HG03060 (cell line): ENCODE data around the gene SLC16A10.
"Not testable (repeated sequence)": the region's sequence is repeated elsewhere in the genome, so short reads cannot be mapped to it uniquely, and the experiment has no call there.

Experiments
- ATAC-seq: cut with Tn5 transposase; IDR thresholded peaks from one replicate; pipeline ENCODE4 v1.9.1; 2021; ENCODE audit warnings: low read depth, moderate number of reproducible peaks; ENCODE audit not compliant: unreplicated experiment

SLC16A10 gene

GRCh38 chr6:111087106-111087835 is at the start of gene SLC16A10:
Gene SLC16A10 (plus strand): TSS chr6:111087503. CDS start chr6:111087753, 250 bp downstream.
- ATAC-seq: peak; percentile 45

GRCh38 chr6:111038534-111039252 is 48.6 kb upstream of the SLC16A10 start:
- ATAC-seq: no peak

GRCh38 chr6:111041917-111042316 is 45.4 kb upstream of the SLC16A10 start:
- ATAC-seq: no peak

- ATAC-seq: no peak
Observed at GRCh38 chr6:111047244-111047643, 40.1 kb upstream of the SLC16A10 start.

- no peak for ATAC-seq
Observed at GRCh38 chr6:111050261-111051023, 36.9 kb upstream of the SLC16A10 start.

GRCh38 chr6:111052171-111052570 is 35.1 kb upstream of the SLC16A10 start:
- ATAC-seq: no peak

GRCh38 chr6:111057074-111057752 is 30.1 kb upstream of the SLC16A10 start:
- peak; percentile 44 for ATAC-seq

GRCh38 chr6:111061508-111061907 is 25.8 kb upstream of the SLC16A10 start:
- ATAC-seq: no peak

- not testable (repeated sequence) for ATAC-seq
Observed at GRCh38 chr6:111061985-111062384, 25.3 kb upstream of the SLC16A10 start.

- ATAC-seq: not testable (repeated sequence)
Observed at GRCh38 chr6:111062860-111063259, 24.4 kb upstream of the SLC16A10 start.

GRCh38 chr6:111068109-111068865 is 19.0 kb upstream of the SLC16A10 start:
- ATAC-seq: no peak

- no peak for ATAC-seq
Observed at GRCh38 chr6:111068866-111069234, 18.5 kb upstream of the SLC16A10 start.

- ATAC-seq: no peak
Observed at GRCh38 chr6:111069382-111070104, 17.8 kb upstream of the SLC16A10 start.

- no peak for ATAC-seq
Observed at GRCh38 chr6:111070105-111071005, 16.9 kb upstream of the SLC16A10 start.

- ATAC-seq: no peak
Observed at GRCh38 chr6:111072801-111073360, 14.4 kb upstream of the SLC16A10 start.

- no peak for ATAC-seq
Observed at GRCh38 chr6:111074311-111074710, 13.0 kb upstream of the SLC16A10 start.

GRCh38 chr6:111076024-111076695 is 11.1 kb upstream of the SLC16A10 start:
- no peak for ATAC-seq
